Epithelial cell of proximal tubule (primary cell): ENCODE measurements around the gene TBC1D22A. TPM values are rescaled to one million over a fixed set of nuclear protein-coding genes. Genes with fewer than 3 reads are reported as not detected.

Source experiments
- DNase-seq: peaks from one replicate; pipeline ENCODE4 v3.0.0-alpha.2; 2011; ENCODE audit warnings: low read depth
- H3K4me3 ChIP-seq: 2 replicates; pipeline ENCODE4 v1.5.1; 2011; ENCODE audit warnings: low read depth, mild to moderate bottlenecking, low read length
- total RNA-seq: library from RNA; depleted of rRNA; stranded (reverse); fragments of >200 nt; gene quantifications from 2 replicates; pipeline ENCODE4 v1.2.3, GENCODE V29; 2015
- TF ChIP-seq, protein P1 (sequence below): conservative IDR thresholded peaks from 2 replicates; pipeline ENCODE4 v1.5.1; 2012; ENCODE audit warnings: low read depth, mild to moderate bottlenecking, low read length

Gene TBC1D22A
- total RNA-seq, 1 donor from 2014 or later, result 22.7 TPM

DNA sequence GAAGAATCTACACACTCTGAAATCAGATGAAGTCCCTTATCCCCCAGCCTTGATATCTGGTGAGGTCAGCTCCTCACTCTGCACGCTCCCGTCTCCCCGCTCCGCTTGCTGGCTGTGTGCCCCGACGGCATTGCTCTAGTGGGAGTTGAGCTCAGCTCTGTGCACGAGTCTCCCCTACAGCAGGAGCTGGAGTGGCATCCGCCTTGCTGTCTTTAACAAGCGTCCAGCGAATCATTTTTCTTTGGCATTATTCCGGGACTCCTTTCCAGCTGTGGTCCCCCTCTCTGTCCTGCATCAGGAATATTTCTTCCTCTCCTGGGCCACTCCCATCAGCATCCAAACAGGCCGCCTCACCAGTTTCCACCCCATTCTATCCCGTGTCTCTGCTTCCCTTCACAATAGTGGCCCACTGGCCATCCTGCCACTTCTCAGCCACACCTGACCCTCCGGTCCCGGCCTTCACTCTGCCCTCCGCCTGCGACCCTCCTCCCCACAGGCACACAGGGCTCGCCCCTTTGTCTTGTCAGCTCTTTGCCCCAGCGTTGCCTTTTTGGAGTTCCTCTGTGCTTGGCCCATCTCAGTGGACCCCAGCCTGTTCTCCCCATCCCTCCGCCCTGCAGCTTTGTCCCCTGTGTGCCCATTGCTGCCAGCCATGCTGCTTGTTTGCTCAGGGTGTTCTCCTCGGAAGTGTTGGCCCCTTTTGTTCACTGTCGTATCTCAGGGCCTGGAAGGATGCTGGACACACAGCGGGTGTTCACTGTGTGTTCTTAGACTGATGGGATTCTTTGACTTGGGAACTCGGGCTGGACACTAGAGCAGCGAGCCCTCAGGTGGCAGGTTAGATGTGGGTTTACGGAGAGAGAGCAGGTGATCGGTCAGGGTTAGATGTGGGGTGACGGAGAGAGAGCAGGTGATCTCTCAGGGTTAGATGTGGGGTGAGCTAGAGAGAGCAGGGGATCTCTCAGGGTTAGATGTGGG, 441.8 kb downstream of the TBC1D22A start:
- TF ChIP-seq, protein P1, sequence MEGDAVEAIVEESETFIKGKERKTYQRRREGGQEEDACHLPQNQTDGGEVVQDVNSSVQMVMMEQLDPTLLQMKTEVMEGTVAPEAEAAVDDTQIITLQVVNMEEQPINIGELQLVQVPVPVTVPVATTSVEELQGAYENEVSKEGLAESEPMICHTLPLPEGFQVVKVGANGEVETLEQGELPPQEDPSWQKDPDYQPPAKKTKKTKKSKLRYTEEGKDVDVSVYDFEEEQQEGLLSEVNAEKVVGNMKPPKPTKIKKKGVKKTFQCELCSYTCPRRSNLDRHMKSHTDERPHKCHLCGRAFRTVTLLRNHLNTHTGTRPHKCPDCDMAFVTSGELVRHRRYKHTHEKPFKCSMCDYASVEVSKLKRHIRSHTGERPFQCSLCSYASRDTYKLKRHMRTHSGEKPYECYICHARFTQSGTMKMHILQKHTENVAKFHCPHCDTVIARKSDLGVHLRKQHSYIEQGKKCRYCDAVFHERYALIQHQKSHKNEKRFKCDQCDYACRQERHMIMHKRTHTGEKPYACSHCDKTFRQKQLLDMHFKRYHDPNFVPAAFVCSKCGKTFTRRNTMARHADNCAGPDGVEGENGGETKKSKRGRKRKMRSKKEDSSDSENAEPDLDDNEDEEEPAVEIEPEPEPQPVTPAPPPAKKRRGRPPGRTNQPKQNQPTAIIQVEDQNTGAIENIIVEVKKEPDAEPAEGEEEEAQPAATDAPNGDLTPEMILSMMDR, result no peak
- DNase-seq, result no peak
- H3K4me3 ChIP-seq, result no peak overlapping the region

DNA sequence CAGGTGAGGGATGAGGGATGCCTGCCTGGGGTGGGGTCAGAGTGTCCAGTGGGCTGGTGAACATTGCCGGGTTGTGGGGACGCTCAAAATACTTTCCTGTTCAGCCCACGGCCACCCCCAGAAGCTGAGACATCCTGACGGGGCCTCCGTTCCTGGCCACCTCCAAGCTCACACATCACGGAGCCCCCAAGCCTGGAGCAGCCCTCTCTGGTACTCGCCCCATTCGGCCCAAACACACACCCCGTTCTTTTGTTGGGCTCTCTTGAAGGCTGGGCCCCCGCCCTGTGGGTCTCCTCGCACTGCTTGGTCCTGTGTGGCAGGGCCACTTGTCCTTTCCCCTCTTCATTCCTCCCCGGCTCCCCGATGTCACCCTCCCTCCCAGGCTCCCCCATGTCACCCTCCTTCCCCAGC, 442.6 kb downstream of the TBC1D22A start:
- DNase-seq, result no peak
- TF ChIP-seq, protein P1, result no peak
- H3K4me3 ChIP-seq, result no peak overlapping the region

DNA sequence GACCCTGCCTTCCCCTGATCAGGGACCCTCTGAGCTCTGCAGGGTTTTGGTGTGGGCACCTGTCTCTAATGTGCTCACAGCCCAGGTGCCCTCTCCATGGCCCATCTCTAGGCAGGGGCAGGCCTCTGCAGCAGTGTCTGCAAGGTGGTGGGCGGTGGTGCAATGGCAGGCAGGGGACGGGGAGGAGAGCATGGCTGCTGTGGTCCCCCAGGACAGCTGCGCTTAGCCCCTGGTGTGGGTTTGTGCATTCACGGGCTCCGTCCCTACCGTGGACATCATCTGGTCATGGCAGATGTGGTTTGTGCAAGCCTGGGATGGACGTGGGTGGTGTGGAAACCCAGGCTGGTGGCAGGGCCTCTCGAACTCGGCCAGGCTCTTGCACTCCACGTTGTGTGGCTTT, 443.1 kb downstream of the TBC1D22A start:
- DNase-seq, result no peak
- no peak overlapping the region for H3K4me3 ChIP-seq
- TF ChIP-seq, protein P1, result no peak

DNA sequence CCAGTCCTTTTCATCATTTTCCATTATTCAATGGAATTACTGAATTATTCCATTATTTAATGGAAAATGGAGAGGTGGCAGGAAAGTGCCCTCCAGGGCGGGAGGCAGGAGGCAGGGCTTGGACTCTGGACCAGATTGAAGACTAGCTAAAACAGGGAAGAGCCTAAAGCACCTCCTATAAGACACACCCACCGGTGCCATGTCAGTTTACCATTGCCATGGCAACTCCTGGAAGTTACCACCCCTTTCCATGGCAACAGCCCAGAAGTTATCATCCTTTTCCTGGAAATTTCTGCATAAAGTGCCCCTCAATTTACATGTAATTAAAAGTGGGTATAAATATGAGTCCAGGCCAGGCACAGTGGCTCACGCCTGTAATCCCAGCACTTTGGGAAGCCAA, 443.7 kb downstream of the TBC1D22A start:
- H3K4me3 ChIP-seq, result no peak overlapping the region
- TF ChIP-seq, protein P1, result no peak
- no peak for DNase-seq

DNA sequence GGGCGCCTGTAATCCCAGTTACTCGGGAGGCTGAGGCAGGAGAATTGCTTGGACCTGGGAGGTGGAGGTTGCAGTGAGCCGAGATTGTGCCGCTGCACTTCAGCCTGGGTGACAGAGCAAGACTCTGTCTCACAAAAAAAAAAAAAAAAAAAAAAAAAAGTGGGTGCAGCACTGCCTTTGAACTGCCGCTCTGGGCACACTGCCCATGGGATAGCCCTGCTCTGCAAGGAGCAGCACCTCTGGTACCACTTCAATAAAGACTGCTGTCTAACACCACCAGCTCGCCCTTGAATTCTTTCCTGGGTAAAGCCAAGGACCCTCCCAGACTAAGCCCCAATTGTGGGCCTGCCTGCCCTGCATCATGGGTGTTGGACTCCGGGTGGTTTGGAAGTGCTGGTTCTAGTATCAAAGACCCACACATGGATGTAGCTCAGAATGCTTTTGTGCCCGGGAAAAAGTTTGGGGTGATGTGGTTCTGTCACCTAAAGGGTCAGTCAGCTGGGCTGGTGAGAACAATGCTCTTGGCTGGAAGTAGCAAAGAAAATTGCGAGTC, 444.3 kb downstream of the TBC1D22A start:
- no peak for DNase-seq
- H3K4me3 ChIP-seq, result no peak overlapping the region
- TF ChIP-seq, protein P1, result no peak

DNA sequence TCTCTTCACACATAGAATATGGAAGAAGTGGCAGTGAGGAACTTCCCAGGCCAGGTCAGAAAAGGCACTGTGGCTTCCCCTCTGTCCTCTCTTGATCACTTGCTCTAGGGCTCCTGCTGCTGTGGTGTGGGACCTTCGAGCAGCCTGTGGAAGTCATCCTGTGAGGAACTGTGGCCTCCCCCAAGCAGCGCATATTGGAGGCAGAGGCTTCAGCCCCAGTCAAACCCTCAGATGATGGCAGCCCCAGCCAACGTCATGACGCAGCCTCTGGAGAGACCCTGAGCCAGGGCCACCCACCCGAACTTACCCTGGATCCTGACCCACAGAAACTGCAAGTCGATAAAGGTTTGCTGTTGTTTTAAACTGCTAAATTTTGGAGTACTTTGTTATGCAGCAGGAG, 444.9 kb downstream of the TBC1D22A start:
- H3K4me3 ChIP-seq, result no peak overlapping the region
- TF ChIP-seq, protein P1, result no peak
- no peak for DNase-seq
